ENCODE measurements around the gene AIG1.

DNA sequence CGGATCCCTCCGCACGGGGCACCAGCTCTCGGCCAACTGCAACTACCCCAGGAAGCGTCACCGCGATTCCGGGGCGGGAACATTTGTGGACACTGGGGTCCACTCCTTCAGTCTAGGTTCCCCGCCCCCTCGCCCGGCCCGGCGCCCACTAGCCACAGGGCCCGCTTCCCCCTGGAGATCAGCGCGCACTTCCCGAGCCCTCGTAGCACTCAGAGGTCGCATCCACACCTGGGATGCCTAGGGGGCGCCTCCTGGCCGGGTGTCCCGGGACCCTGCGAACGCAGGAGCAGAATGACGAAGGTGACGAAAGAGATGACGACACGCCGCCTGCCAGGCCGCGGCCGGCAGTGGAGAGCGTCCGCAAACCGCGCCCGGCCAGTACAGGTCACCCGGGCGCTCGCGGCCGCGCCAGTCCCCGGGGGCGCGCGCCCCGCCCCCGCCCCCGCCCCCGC lies 309 bp upstream of the AIG1 start:
- TF ChIP-seq, protein P1, sequence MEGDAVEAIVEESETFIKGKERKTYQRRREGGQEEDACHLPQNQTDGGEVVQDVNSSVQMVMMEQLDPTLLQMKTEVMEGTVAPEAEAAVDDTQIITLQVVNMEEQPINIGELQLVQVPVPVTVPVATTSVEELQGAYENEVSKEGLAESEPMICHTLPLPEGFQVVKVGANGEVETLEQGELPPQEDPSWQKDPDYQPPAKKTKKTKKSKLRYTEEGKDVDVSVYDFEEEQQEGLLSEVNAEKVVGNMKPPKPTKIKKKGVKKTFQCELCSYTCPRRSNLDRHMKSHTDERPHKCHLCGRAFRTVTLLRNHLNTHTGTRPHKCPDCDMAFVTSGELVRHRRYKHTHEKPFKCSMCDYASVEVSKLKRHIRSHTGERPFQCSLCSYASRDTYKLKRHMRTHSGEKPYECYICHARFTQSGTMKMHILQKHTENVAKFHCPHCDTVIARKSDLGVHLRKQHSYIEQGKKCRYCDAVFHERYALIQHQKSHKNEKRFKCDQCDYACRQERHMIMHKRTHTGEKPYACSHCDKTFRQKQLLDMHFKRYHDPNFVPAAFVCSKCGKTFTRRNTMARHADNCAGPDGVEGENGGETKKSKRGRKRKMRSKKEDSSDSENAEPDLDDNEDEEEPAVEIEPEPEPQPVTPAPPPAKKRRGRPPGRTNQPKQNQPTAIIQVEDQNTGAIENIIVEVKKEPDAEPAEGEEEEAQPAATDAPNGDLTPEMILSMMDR (IDR thresholded peaks at IDR 0.05; ENCODE audit: borderline replicate concordance, extremely low read depth, low read length, poor library complexity, severe bottlenecking), result peak; percentile 59
- TF ChIP-seq EZH2 (IDR thresholded peaks at IDR 0.05; ENCODE audit: borderline replicate concordance, low read depth, low read length, severe bottlenecking), result no peak
